BLaER1 (cell line): Measurements from ENCODE around the gene GPAT2.
"Not testable (repeated sequence)": the region's sequence is repeated elsewhere in the genome, so short reads cannot be mapped to it uniquely, and the experiment has no call there.

Experiments used
- H3K27ac ChIP-seq: shearing (Covaris generic); formaldehyde crosslinking; 2 replicates; pipeline ENCODE4 v1.8.1; 2022
- H3K27me3 ChIP-seq: shearing (Covaris generic); formaldehyde crosslinking; 2 replicates; pipeline ENCODE4 v1.8.1; 2022
- H3K36me3 ChIP-seq: shearing (Covaris generic); formaldehyde crosslinking; 2 replicates; pipeline ENCODE4 v1.8.1; 2022
- H3K4me1 ChIP-seq: shearing (Covaris generic); formaldehyde crosslinking; 2 replicates; pipeline ENCODE4 v1.8.1; 2022
- H3K4me2 ChIP-seq: shearing (Covaris generic); formaldehyde crosslinking; 2 replicates; pipeline ENCODE4 v1.8.1; 2022
- H3K4me3 ChIP-seq: shearing (Covaris generic); formaldehyde crosslinking; 2 replicates; pipeline ENCODE4 v1.8.1; 2022
- H3K9ac ChIP-seq: shearing (Covaris generic); formaldehyde crosslinking; 2 replicates; pipeline ENCODE4 v1.8.1; 2022
- H3K9me3 ChIP-seq: shearing (Covaris generic); formaldehyde crosslinking; 2 replicates; pipeline ENCODE4 v1.8.1; 2022
- H4K20me1 ChIP-seq: shearing (Covaris generic); formaldehyde crosslinking; 2 replicates; pipeline ENCODE4 v1.8.1; 2022
- Cebpa-rat ChIP-seq: shearing (Covaris generic); IDR thresholded peaks from 2 replicates; pipeline ENCODE4 v1.8.1; 2022

Gene GPAT2

GRCh38 chr2:96034792-96035191 is at the start of gene GPAT2:
Gene GPAT2 (minus strand): TSS chr2:96034916. CDS start chr2:96032359, 2,557 bp downstream.
- H3K4me2 ChIP-seq, H3K4me1 ChIP-seq, H3K27ac ChIP-seq, H3K9me3 ChIP-seq, H3K9ac ChIP-seq, H3K36me3 ChIP-seq, H3K4me3 ChIP-seq, H4K20me1 ChIP-seq, H3K27me3 ChIP-seq: not testable (repeated sequence)

GRCh38 chr2:96083989-96084857 is 49.5 kb upstream of the GPAT2 start:
- no peaks in the 10 kb centered on the region for H3K27me3 ChIP-seq
- peak overlapping the region; percentile 54 for H3K9ac ChIP-seq
- peak overlapping the region; percentile 29; the same call in 1 of the 2 replicates for H3K4me3 ChIP-seq
- no peaks in the 10 kb centered on the region for H4K20me1 ChIP-seq
- TF ChIP-seq Cebpa-rat = no peak
- H3K9me3 ChIP-seq = no peaks in the 10 kb centered on the region
- H3K27ac ChIP-seq = peak overlapping the region; percentile 65
- peaks cover 37% of the 10 kb centered on the region for H3K4me1 ChIP-seq
- peak overlapping the region; percentile 83 for H3K4me2 ChIP-seq
- H3K36me3 ChIP-seq = no peaks in the 10 kb centered on the region

- no peak for TF ChIP-seq Cebpa-rat
- H3K9me3 ChIP-seq = no peaks in the 10 kb centered on the region
- peak overlapping the region; percentile 83 for H3K4me2 ChIP-seq
- H3K4me1 ChIP-seq = peaks cover 37% of the 10 kb centered on the region
- H3K9ac ChIP-seq = peak overlapping the region; percentile 43; the same call in 1 of the 2 replicates
- no peaks in the 10 kb centered on the region for H3K36me3 ChIP-seq
- H3K27me3 ChIP-seq = no peaks in the 10 kb centered on the region
- no peaks in the 10 kb centered on the region for H4K20me1 ChIP-seq
- peak overlapping the region; percentile 65 for H3K27ac ChIP-seq
- H3K4me3 ChIP-seq = no peak overlapping the region
Measured at GRCh38 chr2:96083064-96083939, 48.6 kb upstream of the GPAT2 start.

- Histone ChIP-seq H3K4me2 (peak overlapping the region; percentile 83), H3K27ac (no peak overlapping the region), H3K27me3 (no peaks in the 10 kb centered on the region), H3K4me3 (no peak overlapping the region), H3K9ac (no peak overlapping the region), H3K4me1 (peaks cover 37% of the 10 kb centered on the region), H3K9me3 (0 out of 2 replicates have a peak, but pooled peaks cover under 1% of the 10 kb centered on the region), H3K36me3 (no peaks in the 10 kb centered on the region), H4K20me1 (no peaks in the 10 kb centered on the region)
- no peak for TF ChIP-seq Cebpa-rat
Measured at GRCh38 chr2:96082211-96083063, 47.7 kb upstream of the GPAT2 start.

GRCh38 chr2:96081042-96081441 is 46.3 kb upstream of the GPAT2 start:
- Histone ChIP-seq H3K36me3 (no peaks in the 10 kb centered on the region), H3K4me1 (peaks cover 35% of the 10 kb centered on the region), H3K9me3 (peaks cover 14% of the 10 kb centered on the region; the same call in 1 of the 2 replicates), H3K9ac (no peak overlapping the region), H3K4me2 (no peak overlapping the region), H3K4me3 (no peak overlapping the region), H4K20me1 (no peaks in the 10 kb centered on the region), H3K27ac (no peak overlapping the region), H3K27me3 (no peaks in the 10 kb centered on the region)
- no peak for TF ChIP-seq Cebpa-rat

- Histone ChIP-seq H3K36me3 (no peaks in the 10 kb centered on the region), H3K4me1 (no peaks in the 10 kb centered on the region), H3K4me3 (no peak overlapping the region), H4K20me1 (no peaks in the 10 kb centered on the region), H3K27ac (no peak overlapping the region), H3K4me2 (no peak overlapping the region), H3K9ac (no peak overlapping the region), H3K27me3 (no peaks in the 10 kb centered on the region), H3K9me3 (peaks cover 24% of the 10 kb centered on the region)
- no peak for TF ChIP-seq Cebpa-rat
Measured at GRCh38 chr2:96075199-96075771, 40.6 kb upstream of the GPAT2 start.

DNA sequence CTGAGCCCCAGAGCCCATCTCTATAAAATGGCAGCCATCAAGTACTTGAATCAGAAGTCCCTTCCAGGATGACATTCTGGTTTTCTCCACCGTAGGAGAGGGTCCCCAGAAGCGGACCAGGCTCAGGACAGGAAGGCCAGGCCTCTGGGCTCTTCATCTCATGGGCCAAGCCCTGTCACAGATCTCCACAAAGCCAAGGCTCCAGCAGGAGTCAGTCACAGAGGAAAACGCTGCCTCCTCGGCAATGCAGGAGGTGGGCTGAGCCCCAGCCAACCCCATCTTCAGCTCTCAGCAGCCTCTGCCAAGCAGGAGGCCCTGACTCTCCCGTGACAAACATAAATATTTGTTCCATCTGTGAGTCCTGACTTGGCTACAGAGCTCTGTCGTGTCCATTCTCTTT is 39.4 kb upstream of the GPAT2 start:
- H3K4me1 ChIP-seq = no peaks in the 10 kb centered on the region
- H3K36me3 ChIP-seq = no peaks in the 10 kb centered on the region
- no peak overlapping the region for H3K4me3 ChIP-seq
- peaks cover 24% of the 10 kb centered on the region for H3K9me3 ChIP-seq
- H3K27me3 ChIP-seq = no peaks in the 10 kb centered on the region
- no peak overlapping the region for H3K9ac ChIP-seq
- H3K4me2 ChIP-seq = no peak overlapping the region
- no peak overlapping the region for H3K27ac ChIP-seq
- H4K20me1 ChIP-seq = no peaks in the 10 kb centered on the region
- TF ChIP-seq Cebpa-rat = no peak

DNA sequence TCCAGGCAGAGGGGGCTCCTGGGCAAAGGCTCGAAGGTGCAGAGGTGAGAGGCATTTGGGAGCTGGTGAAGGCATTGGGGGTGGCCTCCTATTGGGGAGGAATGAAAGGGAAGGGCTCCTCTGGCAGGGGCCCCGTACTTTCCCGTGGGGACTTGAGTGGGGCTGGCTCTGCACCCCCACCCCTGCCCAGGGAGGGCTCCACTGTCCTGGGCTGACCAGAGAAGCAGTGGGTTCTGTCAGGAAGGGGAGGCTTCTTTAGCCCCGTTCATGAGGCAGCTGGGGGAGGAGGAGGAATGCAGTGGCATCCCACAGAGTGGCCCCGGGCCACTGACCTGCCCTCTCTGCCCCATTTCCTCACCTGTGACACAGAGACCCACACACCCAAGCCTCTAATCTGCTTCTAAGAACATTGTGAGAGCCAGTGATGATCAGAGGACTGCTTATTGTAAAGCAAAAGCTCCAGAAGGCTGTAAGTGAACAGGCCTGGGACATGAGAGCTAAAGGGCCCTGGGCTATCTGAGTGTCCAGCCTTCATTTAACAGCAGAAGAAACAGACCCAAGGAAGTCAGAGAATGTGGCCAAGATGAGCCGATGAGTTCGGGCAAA is 38.6 kb upstream of the GPAT2 start:
- Histone ChIP-seq H3K4me1 (no peaks in the 10 kb centered on the region), H3K9ac (no peak overlapping the region), H4K20me1 (no peaks in the 10 kb centered on the region), H3K27me3 (no peaks in the 10 kb centered on the region), H3K36me3 (no peaks in the 10 kb centered on the region), H3K27ac (no peak overlapping the region), H3K9me3 (peaks cover 24% of the 10 kb centered on the region), H3K4me2 (no peak overlapping the region), H3K4me3 (no peak overlapping the region)
- no peak for TF ChIP-seq Cebpa-rat

DNA sequence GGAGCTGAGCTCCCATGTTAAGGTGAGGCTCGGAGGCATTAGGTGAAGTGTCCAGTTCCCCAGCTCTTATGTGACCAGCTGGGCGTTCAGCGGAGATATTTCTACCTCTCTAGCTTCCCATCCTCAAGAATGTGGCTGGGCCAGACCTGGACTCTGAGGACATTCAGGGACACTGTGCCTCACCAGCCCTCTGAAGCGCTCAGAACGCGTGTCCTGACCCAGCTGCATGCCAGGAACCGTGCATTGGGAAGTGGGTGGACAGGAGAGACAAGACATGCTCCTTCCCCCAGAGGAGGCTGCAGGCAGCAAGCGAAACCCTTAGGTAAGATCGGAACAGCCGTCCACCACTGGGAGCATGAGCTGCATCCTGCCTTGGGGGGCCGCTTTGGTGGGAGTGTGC is 38.0 kb upstream of the GPAT2 start:
- Histone ChIP-seq H3K9ac (no peak overlapping the region), H3K4me3 (no peak overlapping the region), H3K4me2 (no peak overlapping the region), H3K4me1 (no peaks in the 10 kb centered on the region), H3K9me3 (peaks cover 24% of the 10 kb centered on the region), H4K20me1 (no peaks in the 10 kb centered on the region), H3K36me3 (no peaks in the 10 kb centered on the region), H3K27me3 (no peaks in the 10 kb centered on the region), H3K27ac (no peak overlapping the region)
- TF ChIP-seq Cebpa-rat = no peak

GRCh38 chr2:96071977-96072491 is 37.3 kb upstream of the GPAT2 start:
- H3K4me3 ChIP-seq, H3K27ac ChIP-seq, H3K9ac ChIP-seq, H3K36me3 ChIP-seq, H3K4me1 ChIP-seq, H4K20me1 ChIP-seq, H3K4me2 ChIP-seq, H3K27me3 ChIP-seq: not testable (repeated sequence)
- peaks cover 19% of the 10 kb centered on the region for H3K9me3 ChIP-seq

GRCh38 chr2:96071087-96071976 is 36.6 kb upstream of the GPAT2 start:
- H3K36me3 ChIP-seq, H3K4me2 ChIP-seq, H4K20me1 ChIP-seq, H3K27ac ChIP-seq, H3K27me3 ChIP-seq, H3K9ac ChIP-seq, H3K4me3 ChIP-seq, H3K4me1 ChIP-seq: not testable (repeated sequence)
- H3K9me3 ChIP-seq = peaks cover 12% of the 10 kb centered on the region

- not testable (repeated sequence) for H3K9me3 ChIP-seq, H3K9ac ChIP-seq, H3K36me3 ChIP-seq, H4K20me1 ChIP-seq, H3K4me2 ChIP-seq, H3K27me3 ChIP-seq, H3K4me3 ChIP-seq, H3K27ac ChIP-seq, H3K4me1 ChIP-seq
Measured at GRCh38 chr2:96070351-96070750, 35.6 kb upstream of the GPAT2 start.
